C1 segment of cervical spinal cord (tissue), 14 donors: Measurements from ENCODE around the gene GRM1.

Source experiments
- DNase-seq, 14 donors: peaks; one replicate each; lab custom pipeline; 2025; lab: John Stamatoyannopoulos, UW

Gene GRM1

GRCh38 chr6:146271163-146271562 is 242.3 kb downstream of the GRM1 start:
- DNase-seq: peak in 2 of 14 donors; percentile 16 to 80

DNA sequence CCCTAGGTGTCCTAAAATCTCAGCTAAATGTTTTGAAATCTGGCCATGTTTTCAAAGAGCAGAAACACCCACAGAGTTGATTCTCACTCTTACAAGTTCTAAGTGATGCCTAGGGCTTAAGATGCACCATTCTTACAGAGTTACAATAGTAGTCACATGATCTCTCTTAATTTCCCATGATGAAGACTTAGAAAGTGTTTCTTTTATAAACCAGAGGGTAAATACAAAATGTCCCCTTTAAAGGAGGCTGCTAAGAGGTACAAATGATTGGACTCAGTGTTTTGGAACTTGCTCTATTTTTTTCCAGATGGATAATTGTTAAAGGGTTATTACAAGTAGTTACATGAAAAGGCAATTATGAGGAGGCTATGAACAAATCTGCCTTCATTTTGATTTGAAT is 244.6 kb downstream of the GRM1 start:
- no peak for DNase-seq

GRCh38 chr6:146277142-146277541 is 248.3 kb downstream of the GRM1 start:
- DNase-seq: no peak

- DNase-seq: peak in 1 of 14 donors; percentile 36
These were observed 252.9 kb downstream of the GRM1 start for GRCh38 chr6:146281651-146282362.

GRCh38 chr6:146282837-146283236 is 254.0 kb downstream of the GRM1 start:
- peak in 1 of 14 donors; percentile 35 for DNase-seq

- DNase-seq: no peak
These were observed 255.4 kb downstream of the GRM1 start for GRCh38 chr6:146284311-146284710.

DNA sequence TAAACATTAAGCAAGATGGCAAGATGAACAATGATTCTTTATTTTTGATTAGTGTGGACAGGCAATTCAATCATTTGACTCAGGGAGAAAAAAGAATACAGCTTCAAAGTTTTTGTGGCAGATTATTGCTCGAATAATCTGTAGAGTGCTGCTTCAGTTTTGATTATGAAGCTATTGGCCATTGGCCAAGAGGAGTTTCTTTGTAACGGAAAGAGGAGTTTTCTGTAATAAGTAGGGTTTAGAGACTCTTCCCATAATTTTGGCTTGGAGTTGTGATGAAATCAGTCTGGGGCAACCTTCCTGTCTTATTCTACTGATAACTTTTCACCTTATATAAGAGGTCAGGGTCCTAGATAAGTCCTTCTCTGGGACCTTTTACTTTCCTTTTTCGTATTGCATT is 258.1 kb downstream of the GRM1 start:
- no peak for DNase-seq

DNA sequence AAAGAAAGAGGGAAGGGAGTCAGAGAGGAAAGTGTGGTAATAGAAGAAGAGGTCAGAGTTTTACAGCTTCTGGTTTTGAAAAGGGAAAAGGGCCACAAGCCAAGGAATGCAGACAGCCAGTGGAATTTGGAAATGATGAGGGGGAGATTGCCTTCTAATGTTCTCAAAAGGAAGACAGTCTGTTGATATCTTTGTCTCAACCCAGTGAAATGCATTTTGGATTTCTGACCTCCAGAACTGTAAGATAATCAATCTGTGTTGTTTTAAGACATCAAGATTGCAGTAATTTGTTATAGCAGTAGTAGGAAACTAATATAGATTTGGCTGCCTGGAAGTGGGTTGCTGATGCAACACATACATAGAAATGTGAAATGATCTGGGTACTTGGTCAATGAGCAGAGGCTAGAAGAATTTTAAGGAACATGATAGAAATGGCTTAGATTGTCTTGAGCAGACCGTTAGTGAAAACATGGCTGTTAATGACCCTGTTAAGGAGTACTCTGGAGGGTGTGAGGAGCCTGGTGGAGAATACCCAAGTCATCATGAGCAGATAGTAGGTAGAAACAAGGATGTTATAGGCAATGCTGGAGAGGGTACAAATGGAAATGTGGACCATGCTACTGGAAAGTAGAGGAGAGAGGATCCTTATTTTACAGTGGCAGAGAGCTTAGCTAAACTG is 259.0 kb downstream of the GRM1 start:
- no peak for DNase-seq

- no peak for DNase-seq
These were observed 261.1 kb downstream of the GRM1 start for GRCh38 chr6:146289816-146290588.

DNA sequence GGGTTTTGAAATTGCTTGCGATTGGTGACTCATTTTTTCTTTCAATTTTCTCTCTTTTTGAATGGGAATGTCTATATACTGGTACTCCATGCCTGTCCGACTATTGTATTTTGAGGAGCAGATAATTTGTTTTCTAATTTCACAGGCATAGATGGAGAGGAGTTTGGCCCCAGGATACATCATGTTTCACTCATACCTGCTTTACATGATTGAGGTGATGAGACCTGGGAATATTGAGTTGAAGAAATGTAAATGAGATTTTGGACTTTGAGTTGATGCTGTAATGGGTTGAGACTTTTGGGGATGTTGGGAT is 261.7 kb downstream of the GRM1 start:
- DNase-seq: no peak

DNA sequence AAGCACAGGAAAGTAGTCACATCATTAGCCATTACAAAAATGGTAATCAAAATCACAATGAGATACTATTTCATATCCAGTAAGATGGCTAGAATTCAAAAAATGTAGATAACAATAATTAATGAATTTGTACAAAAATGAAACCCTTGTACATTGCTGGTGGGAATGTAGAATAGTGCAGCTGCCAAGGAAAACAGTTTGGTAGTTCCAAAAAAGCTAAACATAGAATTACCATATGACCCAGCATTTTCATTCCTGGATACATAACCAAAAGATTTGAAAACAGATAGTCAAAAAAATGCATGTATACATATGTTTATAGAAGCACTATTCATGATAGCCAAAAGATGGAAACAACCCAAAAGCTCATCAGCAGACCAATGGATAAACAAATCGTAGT is 263.6 kb downstream of the GRM1 start:
- peak in 1 of 14 donors; percentile 30 for DNase-seq

DNA sequence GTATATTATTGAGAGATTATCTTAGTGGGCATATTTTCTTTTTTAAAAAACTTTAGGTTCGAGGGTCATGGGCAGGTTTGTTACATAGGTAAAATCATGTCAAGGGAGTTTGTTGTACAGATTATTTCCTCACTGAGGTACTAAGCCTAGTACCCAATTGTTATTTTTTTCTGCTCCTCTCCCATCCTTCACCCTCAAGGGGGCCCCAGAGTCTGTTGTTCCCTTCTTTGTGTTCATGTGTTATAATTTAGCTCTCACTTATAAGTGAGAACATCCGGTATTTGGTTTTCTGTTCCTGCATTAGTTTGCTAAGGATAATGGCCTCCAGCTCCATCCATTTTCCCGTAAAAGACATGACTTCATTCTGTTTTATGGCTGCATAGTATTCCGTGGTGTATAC is 266.8 kb downstream of the GRM1 start:
- DNase-seq: no peak

DNA sequence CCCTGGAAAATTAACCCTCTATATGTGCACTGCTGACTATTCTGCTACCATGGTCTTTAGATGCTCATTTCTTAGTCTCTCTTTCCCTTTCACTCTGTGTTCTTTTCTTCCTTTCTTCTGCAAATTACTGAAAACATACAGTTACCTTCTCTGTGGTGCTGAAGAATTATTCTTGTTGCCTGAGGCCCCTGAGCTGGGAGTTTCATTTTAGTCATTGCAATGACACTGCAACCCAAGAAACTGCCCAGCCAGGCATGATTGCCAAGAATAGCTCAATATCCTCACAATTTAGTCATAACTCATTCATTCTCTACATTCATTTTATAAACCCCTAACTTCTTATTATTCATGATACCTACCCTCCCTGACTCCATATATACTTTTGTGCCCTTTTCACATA is 269.0 kb downstream of the GRM1 start:
- DNase-seq: no peak

GRCh38 chr6:146300521-146300920 is 271.7 kb downstream of the GRM1 start:
- DNase-seq: peak in 2 of 14 donors; percentile 4 to 72

GRCh38 chr6:146301764-146302163 is 272.9 kb downstream of the GRM1 start:
- DNase-seq: no peak

DNA sequence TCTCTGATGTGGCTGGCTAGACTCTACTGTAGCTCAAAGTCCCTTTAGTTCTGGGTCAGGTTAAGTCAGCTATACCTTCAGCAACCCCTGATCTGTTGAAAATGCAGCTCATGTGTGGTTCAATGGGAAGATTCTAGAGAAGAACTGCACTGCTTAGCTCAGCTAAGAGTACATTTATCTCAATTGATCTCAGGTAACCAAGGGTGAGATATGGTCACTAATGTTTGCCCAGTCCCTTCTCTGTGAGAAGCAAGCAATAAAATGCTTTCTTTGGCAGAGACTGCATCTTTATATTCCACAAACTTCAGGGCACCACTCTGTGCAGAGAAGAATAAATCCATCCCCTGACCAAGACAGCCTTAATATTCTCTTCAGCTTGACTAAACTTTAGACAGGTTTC is 274.1 kb downstream of the GRM1 start:
- DNase-seq: no peak

DNA sequence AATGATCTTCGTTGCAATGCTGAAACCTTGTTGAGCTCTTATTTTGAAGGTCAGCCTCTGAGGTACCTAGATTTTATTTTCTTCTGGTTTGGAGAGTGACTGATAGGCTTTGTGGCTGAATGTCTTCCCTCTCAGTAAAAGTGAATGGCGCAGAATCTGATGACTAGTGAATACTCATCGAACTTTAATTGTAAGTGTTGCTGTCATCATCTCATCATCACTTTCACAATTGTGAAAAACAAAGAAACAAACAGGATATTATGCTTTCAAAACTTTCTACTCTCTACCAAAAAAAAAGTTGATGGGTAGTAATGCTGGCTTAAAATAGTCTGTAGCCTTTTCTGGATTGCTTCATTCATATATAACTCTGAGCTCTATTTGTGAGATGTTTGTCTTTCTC is 275.3 kb downstream of the GRM1 start:
- no peak for DNase-seq

- no peak for DNase-seq
These were observed 276.2 kb downstream of the GRM1 start for GRCh38 chr6:146305092-146305491.

GRCh38 chr6:146305951-146306350 is 277.1 kb downstream of the GRM1 start:
- DNase-seq: no peak

- no peak for DNase-seq
These were observed 281.8 kb downstream of the GRM1 start for GRCh38 chr6:146310628-146311027.

DNA sequence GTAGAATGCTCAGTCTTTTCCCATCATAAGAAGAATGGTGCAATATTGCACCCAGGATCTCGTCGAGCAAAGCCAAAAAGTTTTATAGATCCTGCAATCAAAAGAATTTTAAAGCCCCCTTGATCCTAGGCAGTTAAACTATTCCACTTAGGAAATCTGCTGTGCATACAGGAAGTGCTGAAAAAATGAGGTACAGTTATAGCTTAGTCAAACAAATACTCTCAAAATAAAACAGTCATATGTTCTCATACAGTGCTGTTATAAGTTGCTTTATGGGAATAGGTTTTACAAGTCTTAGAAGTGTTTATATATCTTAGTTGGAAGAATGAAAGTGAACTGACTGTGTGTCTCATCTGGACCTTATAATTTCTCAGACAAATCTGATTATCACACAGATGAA is 282.2 kb downstream of the GRM1 start:
- DNase-seq: no peak

GRCh38 chr6:146312608-146313007 is 283.7 kb downstream of the GRM1 start:
- no peak for DNase-seq
